GM18870 (cell line): Measurements from ENCODE around the gene IL11RA.

Experiments
- ATAC-seq: cut with Tn5 transposase; IDR thresholded peaks from one replicate; pipeline ENCODE4 v1.9.1; 2021; ENCODE audit warnings: moderate library complexity; ENCODE audit not compliant: unreplicated experiment

Gene IL11RA

DNA sequence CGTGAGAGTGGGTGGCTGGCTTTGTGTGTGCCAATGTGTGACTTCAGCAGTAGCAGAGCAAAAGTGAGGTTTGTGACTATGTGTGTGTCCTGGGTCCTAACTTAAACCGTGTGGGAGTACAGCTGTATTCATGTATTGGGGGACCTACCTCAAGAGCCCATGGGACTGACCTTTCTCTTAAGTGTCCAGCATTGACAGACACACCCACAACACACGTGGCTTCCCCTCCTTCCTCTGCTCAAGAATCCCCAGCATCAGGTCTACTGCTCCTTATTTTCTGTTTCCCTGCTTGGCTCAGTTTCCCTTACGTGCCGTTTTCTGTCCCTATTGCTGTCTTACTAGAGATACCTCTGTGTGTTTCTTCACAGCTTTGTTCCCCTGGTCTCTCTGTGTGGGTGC lies 616 bp downstream of the IL11RA start:
- ATAC-seq: no peak

DNA sequence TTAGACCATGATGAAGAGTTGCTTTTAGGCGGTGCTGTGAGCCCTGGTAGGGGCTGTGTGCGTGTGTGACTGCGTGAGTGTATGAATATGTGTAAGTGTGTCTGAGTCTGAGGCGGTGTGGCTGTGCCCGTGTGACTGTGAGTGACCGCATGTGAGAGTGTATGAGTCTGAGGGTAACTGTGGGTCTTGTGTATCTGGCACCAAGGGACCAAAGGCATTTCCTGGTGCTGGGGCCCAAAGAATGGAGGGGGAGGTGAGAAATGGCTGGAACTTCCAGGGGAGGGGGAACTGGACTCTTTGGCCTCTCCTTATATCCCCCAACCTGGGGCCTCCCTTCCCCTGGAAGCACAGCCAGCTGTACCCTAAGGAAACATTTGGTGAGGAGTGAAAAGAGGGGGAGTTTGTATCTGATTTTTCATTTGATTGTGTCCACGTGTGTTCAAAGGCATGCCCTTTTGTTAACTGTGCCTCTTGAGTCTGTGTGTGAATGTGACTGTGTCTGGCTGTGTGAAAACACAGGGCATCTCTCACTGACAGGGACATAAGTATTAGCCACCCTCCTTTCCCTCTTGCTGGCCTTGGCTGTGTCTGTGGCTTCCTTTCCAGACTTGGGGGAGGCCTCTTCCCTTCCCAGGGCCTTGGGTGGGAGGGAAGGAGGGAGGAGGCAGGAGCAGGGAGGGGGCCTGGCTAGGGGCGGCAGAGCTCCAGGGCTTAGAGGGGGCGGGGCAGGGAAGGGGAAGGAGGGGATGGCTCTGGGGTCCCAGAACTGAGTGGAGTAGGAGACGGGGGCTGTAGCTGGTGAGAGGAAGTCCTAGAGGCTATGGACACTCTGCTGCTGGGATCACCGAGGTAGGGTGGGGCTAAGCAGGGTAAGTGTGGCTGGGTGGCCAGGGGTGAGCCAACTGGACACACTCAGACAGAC lies 1.4 kb downstream of the IL11RA start:
- ATAC-seq: no peak

- no peak for ATAC-seq
Observed at GRCh38 chr9:34654323-34655051, 2.5 kb downstream of the IL11RA start.

GRCh38 chr9:34655394-34655793 lies 3.4 kb downstream of the IL11RA start:
- no peak for ATAC-seq

DNA sequence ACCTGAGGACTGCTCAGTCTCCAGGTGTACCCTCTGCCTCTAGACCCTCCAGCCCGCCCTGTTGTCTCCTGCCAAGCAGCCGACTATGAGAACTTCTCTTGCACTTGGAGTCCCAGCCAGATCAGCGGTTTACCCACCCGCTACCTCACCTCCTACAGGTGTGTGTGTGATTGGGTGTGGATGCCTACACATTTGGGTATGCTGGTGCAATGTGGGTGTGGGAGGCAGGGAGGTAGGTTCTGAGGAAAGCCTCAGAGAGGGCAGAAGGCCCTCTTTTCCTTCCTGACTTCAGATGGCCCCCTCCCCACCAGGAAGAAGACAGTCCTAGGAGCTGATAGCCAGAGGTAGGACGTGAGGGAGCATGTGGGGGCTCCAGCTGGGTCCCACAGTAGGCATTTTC lies 5.0 kb downstream of the IL11RA start:
- no peak for ATAC-seq

- no peak for ATAC-seq
Observed at GRCh38 chr9:34658461-34658860, 6.5 kb downstream of the IL11RA start.

GRCh38 chr9:34659592-34660253 lies 7.7 kb downstream of the IL11RA start:
- no peak for ATAC-seq

DNA sequence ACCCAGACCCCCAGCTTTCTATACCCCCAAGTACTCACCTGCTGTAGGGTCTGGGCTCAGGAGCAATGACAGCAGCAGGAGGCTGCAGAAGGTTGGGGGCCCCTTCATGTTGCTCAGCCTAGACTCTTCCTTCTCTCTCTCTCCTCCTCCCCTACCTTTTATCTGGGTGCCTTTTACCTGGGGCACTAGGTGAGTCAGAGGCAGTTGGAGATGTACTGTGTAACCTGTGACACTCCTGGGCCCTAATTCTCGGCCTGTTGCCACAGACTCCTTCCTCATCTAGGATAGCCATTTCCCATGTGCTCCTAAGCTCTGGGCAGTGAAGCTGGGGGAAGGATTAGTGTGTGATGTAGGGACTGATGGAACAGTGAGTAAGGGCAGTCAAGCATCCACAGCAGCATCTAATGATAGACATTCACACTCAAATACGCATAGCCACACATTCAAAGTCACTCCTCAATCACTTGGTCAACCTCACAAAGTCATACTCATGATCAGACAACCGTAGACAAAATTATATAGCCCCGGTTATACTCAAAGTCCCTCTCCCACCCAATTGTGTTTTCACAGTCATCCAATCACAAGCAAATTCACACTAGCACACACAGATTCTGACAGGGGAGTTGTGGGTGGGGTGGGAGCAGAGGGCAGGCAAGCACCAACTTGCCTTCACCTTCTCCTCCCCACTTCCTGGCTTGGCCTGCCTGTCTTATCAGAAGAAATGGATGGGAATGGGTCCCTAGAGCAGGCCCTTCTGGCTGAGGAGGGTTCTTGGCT lies 10.7 kb downstream of the IL11RA start, which contains the start of gene CCL27:
TSS of gene CCL27 (minus strand) at position 132 of the 777 bp plus-strand sequence. CDS start at position 108, 24 bp downstream.
- ATAC-seq: no peak

DNA sequence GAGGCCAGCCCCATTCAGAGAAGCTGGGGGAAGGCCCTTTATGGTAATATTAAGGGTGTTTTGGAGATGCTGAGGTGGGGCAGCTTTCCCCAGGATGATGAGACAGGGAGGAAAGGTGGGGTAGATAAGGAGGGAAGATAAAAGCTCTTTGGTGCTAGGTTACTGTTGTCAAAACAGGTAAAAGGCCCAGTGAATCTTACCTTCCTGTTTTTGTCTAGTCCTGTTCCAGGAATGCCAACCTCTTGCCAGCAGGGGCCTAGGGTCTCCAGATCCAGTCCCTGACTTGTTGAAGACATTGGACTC lies 11.3 kb downstream of the IL11RA start:
- ATAC-seq: no peak

- ATAC-seq: no peak
Observed at GRCh38 chr9:34664281-34665066, 12.5 kb downstream of the IL11RA start.

- no peak for ATAC-seq
Observed at GRCh38 chr9:34665067-34665380, 13.0 kb downstream of the IL11RA start.

DNA sequence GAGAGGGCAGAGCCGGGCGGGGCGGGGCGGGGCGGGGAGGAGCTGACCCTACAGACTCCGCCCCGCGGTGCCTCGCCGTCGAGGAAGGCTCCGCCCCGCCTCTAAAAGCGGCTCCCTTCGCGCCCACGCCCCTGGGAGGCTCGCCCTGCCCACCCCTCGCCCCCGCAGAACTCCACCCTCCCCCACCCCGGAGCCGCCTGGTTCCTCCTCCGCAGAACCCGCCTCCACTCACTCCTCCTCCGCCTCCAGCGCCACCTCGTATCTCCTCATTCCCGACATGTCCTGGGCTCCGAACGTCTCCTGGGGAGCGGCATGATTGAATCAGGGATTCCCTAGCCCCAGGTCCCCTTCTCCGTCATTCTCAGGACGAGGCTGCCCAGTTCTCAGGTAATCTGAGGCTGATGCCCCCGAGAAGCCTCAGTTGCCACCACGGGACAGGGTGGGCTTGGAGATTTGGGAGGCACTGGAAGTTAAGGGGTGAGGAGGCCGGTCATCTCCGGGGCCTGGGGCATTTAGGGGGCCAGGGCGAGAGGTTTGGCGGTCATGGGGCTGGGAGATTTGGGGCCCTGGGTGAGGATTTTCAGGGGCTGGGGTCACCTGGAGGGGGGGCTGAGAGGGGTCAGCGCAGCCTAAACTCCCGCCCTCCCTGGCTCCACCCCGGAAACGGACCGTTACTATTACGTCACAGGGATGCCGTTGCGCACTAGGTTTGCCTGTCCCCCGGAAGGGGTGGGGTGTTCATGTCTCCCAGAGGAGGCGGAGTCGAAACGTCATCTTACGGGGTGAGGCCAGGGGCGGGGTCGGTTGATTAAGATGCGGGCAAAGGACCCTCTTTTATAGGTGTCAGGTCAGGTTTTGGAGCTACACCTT lies 13.6 kb downstream of the IL11RA start:
- no peak for ATAC-seq

GRCh38 chr9:34669809-34670562 lies 18.0 kb downstream of the IL11RA start:
- ATAC-seq: no peak

GRCh38 chr9:34671307-34671706 lies 19.3 kb downstream of the IL11RA start:
- ATAC-seq: no peak

- ATAC-seq: no peak
Observed at GRCh38 chr9:34674440-34674839, 22.5 kb downstream of the IL11RA start.

DNA sequence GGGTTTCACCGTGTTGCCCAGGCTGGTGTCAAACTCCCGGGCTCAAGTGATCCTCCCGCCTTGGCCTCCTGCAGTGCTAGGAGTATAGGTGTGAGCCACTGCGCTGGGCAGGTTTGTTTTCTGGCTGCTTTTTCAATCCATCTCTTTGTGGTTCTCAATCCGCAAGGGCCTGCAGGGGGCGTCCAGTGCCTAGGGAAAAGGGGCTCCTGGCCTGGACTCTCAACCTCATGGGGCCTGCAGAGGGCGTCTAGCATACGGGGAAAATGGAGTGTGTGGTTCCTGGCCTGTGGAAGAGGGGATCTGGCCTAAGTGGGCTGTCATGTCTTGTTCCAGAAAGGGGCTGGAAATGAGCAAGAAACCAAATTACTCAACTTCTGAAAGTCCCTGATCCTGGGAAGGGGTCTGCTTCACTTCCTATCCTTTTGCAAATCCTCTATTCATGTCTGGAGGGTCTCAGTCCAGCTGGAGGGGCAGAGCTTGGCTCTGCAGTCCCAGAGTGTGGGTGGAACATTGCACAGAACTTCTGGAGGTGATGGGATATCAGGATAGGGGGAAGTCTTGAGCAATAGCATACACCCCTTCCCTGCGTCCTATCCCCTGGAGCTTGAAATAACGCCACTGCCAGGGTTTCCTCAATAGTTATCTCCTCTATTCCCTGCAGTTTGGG lies 23.2 kb downstream of the IL11RA start:
- ATAC-seq: no peak

DNA sequence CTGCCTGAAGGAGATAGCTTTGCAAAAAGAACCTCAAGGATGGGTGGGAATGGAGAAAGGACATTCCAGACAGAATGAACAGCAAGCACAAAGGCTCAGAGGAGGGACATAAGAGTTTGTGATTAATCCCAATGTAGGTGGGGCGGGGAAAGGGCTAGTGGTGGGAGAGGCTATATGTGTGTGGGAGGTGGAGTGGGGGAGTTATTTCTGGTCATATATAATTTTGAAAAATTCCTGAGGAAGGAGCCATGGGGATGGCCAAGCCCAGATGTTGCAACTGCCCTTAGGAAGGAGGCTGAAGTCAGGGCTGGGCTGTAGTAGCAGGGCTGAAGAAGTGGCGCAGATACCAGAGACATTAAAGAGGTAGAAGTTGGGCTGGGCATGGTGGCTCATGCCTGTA lies 23.9 kb downstream of the IL11RA start:
- no peak for ATAC-seq

GRCh38 chr9:34684145-34684544 lies 32.2 kb downstream of the IL11RA start:
- ATAC-seq: no peak
